Upper lobe of right lung (tissue), 1 donor: ENCODE data around the gene PKD2L1. TPM values are rescaled to one million over a fixed set of nuclear protein-coding genes. Genes with fewer than 3 reads are reported as not detected.
A peak's percentile ranks its signal among the peaks of the same experiment; 100 is the strongest.

Source experiments
- ATAC-seq: fragments of 200-7000 bp; cut with Tn5 transposase; one replicate; pipeline ENCODE4 v1.9.1; 2020; ENCODE audit warnings: mild to moderate bottlenecking, moderate library complexity
- DNase-seq: peaks from one replicate; pipeline ENCODE4 v3.0.0-alpha.2; 2020
- H3K27ac ChIP-seq: fragments of 200-600 bp; one replicate; pipeline ENCODE4 v1.8.0; 2022
- H3K27me3 ChIP-seq: fragments of 200-600 bp; one replicate; pipeline ENCODE4 v1.8.0; 2022; ENCODE audit warnings: mild to moderate bottlenecking
- H3K36me3 ChIP-seq: fragments of 200-600 bp; one replicate; pipeline ENCODE4 v1.8.0; 2022
- H3K4me1 ChIP-seq: fragments of 200-600 bp; one replicate; pipeline ENCODE4 v1.8.0; 2022
- H3K4me3 ChIP-seq: fragments of 200-600 bp; one replicate; pipeline ENCODE4 v1.8.0; 2022; ENCODE audit warnings: mild to moderate bottlenecking
- H3K9me3 ChIP-seq: fragments of 200-600 bp; one replicate; pipeline ENCODE4 v1.8.0; 2022
- intact Hi-C: fragments of 100-400 bp; cut with DNase I; formaldehyde crosslinking; loops from one replicate; pipeline ENCODE4 v1.11.0; 2022
- total RNA-seq: library from RNA; stranded (reverse); fragmentation: NEBNext Ultra II Directional; extraction: Animal tissue kit (Norgen Biotek cat#: 25700); gene quantifications from one replicate; pipeline ENCODE4 v1.2.1, GENCODE V29; 2021
- TF ChIP-seq, protein P1 (sequence below): fragments of 200-600 bp; IDR thresholded peaks from one replicate; pipeline ENCODE4 v1.8.0; 2022; ENCODE audit warnings: antibody characterized with exemption
- donor health status: DM: no; HTN: yes; CAD: no; lungs with severe emphysema.

PKD2L1 gene
- total RNA-seq, 1 donor from 2014 or later, result 2.1 TPM

DNA sequence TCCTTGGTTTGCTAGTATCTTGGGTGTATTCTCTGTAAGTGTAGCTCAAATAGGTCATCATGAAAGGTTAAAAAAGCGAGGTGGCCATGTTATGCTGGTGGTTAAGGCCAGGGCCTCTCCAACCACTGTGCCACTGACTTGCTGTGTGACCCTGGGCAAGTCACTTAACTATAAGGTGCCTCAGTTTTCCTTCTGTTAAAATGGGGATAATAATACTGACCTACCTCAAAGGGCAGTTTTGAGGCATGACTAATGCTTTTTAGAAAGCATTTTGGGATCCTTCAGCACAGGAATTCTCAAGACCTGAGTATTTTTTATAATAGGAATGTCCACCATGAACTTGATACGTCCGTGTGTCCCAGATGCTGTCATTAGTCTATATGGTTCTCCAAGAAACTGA is 34.1 kb upstream of the PKD2L1 start:
- TF ChIP-seq, protein P1, sequence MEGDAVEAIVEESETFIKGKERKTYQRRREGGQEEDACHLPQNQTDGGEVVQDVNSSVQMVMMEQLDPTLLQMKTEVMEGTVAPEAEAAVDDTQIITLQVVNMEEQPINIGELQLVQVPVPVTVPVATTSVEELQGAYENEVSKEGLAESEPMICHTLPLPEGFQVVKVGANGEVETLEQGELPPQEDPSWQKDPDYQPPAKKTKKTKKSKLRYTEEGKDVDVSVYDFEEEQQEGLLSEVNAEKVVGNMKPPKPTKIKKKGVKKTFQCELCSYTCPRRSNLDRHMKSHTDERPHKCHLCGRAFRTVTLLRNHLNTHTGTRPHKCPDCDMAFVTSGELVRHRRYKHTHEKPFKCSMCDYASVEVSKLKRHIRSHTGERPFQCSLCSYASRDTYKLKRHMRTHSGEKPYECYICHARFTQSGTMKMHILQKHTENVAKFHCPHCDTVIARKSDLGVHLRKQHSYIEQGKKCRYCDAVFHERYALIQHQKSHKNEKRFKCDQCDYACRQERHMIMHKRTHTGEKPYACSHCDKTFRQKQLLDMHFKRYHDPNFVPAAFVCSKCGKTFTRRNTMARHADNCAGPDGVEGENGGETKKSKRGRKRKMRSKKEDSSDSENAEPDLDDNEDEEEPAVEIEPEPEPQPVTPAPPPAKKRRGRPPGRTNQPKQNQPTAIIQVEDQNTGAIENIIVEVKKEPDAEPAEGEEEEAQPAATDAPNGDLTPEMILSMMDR, result no peak
- peaks cover 19% of the 10 kb centered on the region for H3K4me1 ChIP-seq
- ATAC-seq, result no peak
- no peak for DNase-seq
- H3K36me3 ChIP-seq, result peaks cover 6% of the 10 kb centered on the region
- H3K9me3 ChIP-seq, result no peaks in the 10 kb centered on the region
- intact Hi-C loops, result no loop called here
- H3K27ac ChIP-seq, result no peak overlapping the region
- no peaks in the 10 kb centered on the region for H3K27me3 ChIP-seq
- H3K4me3 ChIP-seq, result no peak overlapping the region

DNA sequence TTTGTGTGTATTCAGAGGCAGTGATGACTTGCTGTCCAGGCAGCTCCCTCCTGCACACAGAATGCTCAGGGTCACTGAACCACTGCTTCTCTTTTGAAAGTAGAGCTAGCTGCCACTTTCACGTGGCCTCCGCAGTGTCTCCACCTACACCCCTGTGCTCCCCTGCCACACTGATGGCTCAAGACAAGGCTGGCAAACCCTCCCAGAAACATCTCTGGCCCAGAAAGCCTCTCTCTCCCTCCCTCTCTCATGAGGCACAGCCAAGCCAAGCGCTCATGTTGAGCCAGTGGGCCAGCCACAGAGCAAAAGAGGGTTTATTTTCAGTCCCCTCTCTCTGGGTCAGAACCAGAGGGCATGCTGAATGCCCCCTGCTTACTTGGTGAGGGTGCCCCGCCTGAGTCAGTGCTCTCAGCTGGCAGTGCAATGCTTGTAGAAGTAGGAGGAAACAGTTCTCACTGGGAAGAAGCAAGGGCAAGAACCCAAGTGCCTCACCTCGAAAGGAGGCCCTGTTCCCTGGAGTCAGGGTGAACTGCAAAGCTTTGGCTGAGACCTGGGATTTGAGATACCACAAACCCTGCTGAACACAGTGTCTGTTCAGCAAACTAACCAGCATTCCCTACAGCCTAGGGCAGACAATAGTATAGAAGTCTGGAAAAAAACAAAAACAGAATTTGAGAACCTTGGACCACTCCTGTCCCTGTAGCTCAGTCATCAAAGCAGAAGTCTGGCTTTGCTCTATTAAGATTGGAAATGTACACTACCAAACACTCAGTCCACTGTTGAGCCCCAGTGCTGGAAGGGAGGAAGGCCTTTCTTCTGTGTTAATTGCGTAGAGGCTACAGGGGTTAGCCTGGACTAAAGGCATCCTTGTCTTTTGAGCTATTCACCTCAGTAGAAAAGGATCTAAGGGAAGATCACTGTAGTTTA is 32.8 kb upstream of the PKD2L1 start:
- no peak for DNase-seq
- Histone ChIP-seq H3K27ac (no peak overlapping the region), H3K4me3 (no peak overlapping the region), H3K27me3 (no peaks in the 10 kb centered on the region), H3K36me3 (peaks cover 6% of the 10 kb centered on the region), H3K9me3 (no peaks in the 10 kb centered on the region), H3K4me1 (peaks cover 19% of the 10 kb centered on the region)
- ATAC-seq, result peak; percentile 60
- TF ChIP-seq, protein P1, result no peak
- intact Hi-C loops, result no loop called here

DNA sequence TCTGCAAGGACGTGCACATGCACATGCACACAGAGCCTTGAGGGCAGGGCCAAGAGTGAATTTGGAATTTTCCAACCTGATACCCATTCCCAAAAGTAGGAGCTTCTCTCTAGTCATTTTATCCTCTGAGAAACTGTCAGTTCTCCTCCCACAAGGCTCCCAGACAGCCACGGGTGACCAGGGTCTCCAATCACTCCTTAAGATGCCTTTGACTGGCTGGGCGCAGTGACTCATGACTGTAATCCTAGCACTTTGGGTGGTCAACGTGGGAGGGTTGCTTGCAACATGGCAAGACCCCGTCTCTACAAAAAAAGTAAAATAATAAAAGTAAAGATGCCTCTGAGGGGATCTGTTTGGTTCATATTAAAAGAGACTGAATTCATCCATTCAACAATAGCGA is 30.2 kb upstream of the PKD2L1 start:
- no peaks in the 10 kb centered on the region for H3K27me3 ChIP-seq
- TF ChIP-seq, protein P1, result no peak
- intact Hi-C loops, result no loop called here
- H3K27ac ChIP-seq, result no peak overlapping the region
- no peak for ATAC-seq
- H3K36me3 ChIP-seq, result peaks cover 14% of the 10 kb centered on the region
- peaks cover 18% of the 10 kb centered on the region for H3K4me1 ChIP-seq
- H3K9me3 ChIP-seq, result no peaks in the 10 kb centered on the region
- H3K4me3 ChIP-seq, result no peak overlapping the region
- DNase-seq, result no peak

DNA sequence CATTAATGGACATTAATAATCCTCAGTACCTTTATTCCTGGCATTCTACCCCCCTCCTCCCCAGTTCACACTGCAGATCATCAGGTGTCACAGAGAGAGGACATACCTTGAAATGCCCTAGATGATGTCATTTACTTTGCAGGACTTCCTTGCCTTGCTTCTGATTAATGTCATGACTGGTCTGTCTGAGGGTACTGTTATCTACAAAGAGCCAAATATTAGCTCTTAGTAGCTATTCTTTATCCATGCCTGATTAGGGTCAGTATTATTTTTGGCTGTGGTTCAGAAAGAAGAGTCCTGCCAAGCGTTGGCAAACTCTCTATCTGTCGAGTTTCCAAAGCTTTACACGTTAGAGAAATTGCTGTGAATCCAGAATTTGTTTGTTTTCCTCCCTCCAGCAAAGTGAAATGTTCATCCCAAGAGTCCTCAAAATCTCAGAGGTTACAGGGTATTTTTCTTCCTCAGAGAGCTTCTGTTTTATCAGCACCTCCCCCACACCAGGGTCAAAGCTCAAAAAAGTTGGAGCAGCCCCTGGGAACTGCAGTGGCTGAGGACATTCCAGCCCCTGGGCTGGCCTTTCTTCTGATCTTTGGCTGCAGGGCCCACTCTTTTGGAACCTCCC is 29.6 kb upstream of the PKD2L1 start:
- H3K27me3 ChIP-seq, result no peaks in the 10 kb centered on the region
- intact Hi-C loops, result no loop called here
- H3K36me3 ChIP-seq, result peaks cover 20% of the 10 kb centered on the region
- peaks cover 13% of the 10 kb centered on the region for H3K4me1 ChIP-seq
- H3K4me3 ChIP-seq, result no peak overlapping the region
- no peak for DNase-seq
- no peak for ATAC-seq
- no peak overlapping the region for H3K27ac ChIP-seq
- no peaks in the 10 kb centered on the region for H3K9me3 ChIP-seq
- TF ChIP-seq, protein P1, result no peak

DNA sequence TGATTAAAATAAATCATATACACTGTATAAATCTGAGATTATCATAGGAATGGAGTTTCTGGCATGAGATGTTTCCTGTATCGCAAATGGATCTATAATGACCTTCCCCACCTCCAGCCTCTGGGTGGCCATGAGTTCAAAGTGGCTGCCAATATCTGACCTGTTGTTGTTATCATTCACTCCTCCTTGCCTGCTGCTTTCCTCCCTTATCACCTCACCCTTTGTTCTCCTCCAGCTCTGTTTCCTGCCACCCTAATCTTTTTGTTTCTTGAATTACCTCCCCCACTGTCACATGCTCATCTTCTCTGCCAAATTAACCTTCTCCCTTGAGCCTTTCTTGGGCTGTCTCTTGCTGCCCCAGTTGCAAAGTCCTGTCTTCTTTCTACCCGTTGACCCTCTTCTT is 29.0 kb upstream of the PKD2L1 start:
- peaks cover 25% of the 10 kb centered on the region for H3K36me3 ChIP-seq
- no peaks in the 10 kb centered on the region for H3K9me3 ChIP-seq
- no peak for DNase-seq
- TF ChIP-seq, protein P1, result no peak
- intact Hi-C loops, result no loop called here
- H3K27ac ChIP-seq, result no peak overlapping the region
- no peak overlapping the region for H3K4me3 ChIP-seq
- no peak for ATAC-seq
- peaks cover 8% of the 10 kb centered on the region for H3K4me1 ChIP-seq
- no peaks in the 10 kb centered on the region for H3K27me3 ChIP-seq
